ENCODE measurements around the gene SORCS1.

The SORCS1 gene

GRCh38 chr10:106751091-106751490 is 413.4 kb downstream of the SORCS1 start:
- TF ChIP-seq CTCF (IDR thresholded peaks at IDR 0.05) (no peak), ZFX (IDR thresholded peaks at IDR 0.05; ENCODE audit: borderline replicate concordance) (no peak)

GRCh38 chr10:106746868-106747267 is 417.6 kb downstream of the SORCS1 start:
- TF ChIP-seq ZFX (IDR thresholded peaks at IDR 0.05; ENCODE audit: borderline replicate concordance) (no peak), CTCF (IDR thresholded peaks at IDR 0.05) (no peak)
- H3K27ac ChIP-seq = no peak overlapping the region

More at GRCh38 chr10:106751091-106751490, 413.4 kb downstream of the SORCS1 start:
- no peak overlapping the region for H3K27ac ChIP-seq

- no peak for TF ChIP-seq CTCF (IDR thresholded peaks at IDR 0.05)
- TF ChIP-seq ZFX (IDR thresholded peaks at IDR 0.05; ENCODE audit: borderline replicate concordance) = no peak
- H3K27ac ChIP-seq = no peak overlapping the region
Observed at GRCh38 chr10:106741006-106741530, 423.4 kb downstream of the SORCS1 start.

- TF ChIP-seq CTCF (IDR thresholded peaks at IDR 0.05) (no peak), ZFX (IDR thresholded peaks at IDR 0.05; ENCODE audit: borderline replicate concordance) (no peak)
- no peak overlapping the region for H3K27ac ChIP-seq
Observed at GRCh38 chr10:106740071-106740470, 424.4 kb downstream of the SORCS1 start.

GRCh38 chr10:106734220-106734619 is 430.3 kb downstream of the SORCS1 start:
- no peak overlapping the region for H3K27ac ChIP-seq
- TF ChIP-seq ZFX (IDR thresholded peaks at IDR 0.05; ENCODE audit: borderline replicate concordance) = no peak

GRCh38 chr10:106728232-106728631 is 436.3 kb downstream of the SORCS1 start:
- no peak overlapping the region for H3K27ac ChIP-seq
- TF ChIP-seq ZFX (IDR thresholded peaks at IDR 0.05; ENCODE audit: borderline replicate concordance) = no peak
- TF ChIP-seq CTCF (IDR thresholded peaks at IDR 0.05) = no peak

GRCh38 chr10:106727170-106727569 is 437.3 kb downstream of the SORCS1 start:
- TF ChIP-seq CTCF (IDR thresholded peaks at IDR 0.05) = no peak
- TF ChIP-seq ZFX (IDR thresholded peaks at IDR 0.05; ENCODE audit: borderline replicate concordance) = no peak
- H3K27ac ChIP-seq = no peak overlapping the region

GRCh38 chr10:106722524-106722923 is 442.0 kb downstream of the SORCS1 start:
- H3K27ac ChIP-seq = no peak overlapping the region
- TF ChIP-seq ZFX (IDR thresholded peaks at IDR 0.05; ENCODE audit: borderline replicate concordance) = no peak
- TF ChIP-seq CTCF (IDR thresholded peaks at IDR 0.05) = no peak
